Trophoblast cell (in vitro differentiated cells and primary cell): ENCODE measurements around the gene RPL38.

ENCODE experiments used
- DNase-seq, 2 donors: peaks; one replicate each; pipeline ENCODE4 v3.0.0-alpha.2; 2016
- H2AFZ ChIP-seq: 2 replicates; pipeline ENCODE4 v1.6.1; 2013; ENCODE audit warnings: low read length, moderate library complexity, mild to moderate bottlenecking; ENCODE audit not compliant: insufficient read depth, poor library complexity
- H2AK5ac ChIP-seq: 2 replicates; pipeline ENCODE4 v1.6.1; 2013; ENCODE audit warnings: mild to moderate bottlenecking, low read length
- H2BK120ac ChIP-seq: 2 replicates; pipeline ENCODE4 v1.6.1; 2013; ENCODE audit warnings: low read length, mild to moderate bottlenecking, moderate library complexity; ENCODE audit not compliant: insufficient read depth, poor library complexity
- H2BK12ac ChIP-seq: 2 replicates; pipeline ENCODE4 v1.6.1; 2013; ENCODE audit warnings: mild to moderate bottlenecking, low read length, moderate library complexity
- H2BK5ac ChIP-seq: 2 replicates; pipeline ENCODE4 v1.6.1; 2013; ENCODE audit warnings: low read length, low read depth, moderate library complexity, mild to moderate bottlenecking; ENCODE audit not compliant: poor library complexity
- H3K14ac ChIP-seq: 2 replicates; pipeline ENCODE4 v1.6.1; 2013; ENCODE audit warnings: mild to moderate bottlenecking, low read length
- H3K18ac ChIP-seq: 2 replicates; pipeline ENCODE4 v1.6.1; 2013; ENCODE audit warnings: mild to moderate bottlenecking, low read length
- H3K23ac ChIP-seq: 2 replicates; pipeline ENCODE4 v1.6.1; 2013; ENCODE audit warnings: low read length
- H3K27ac ChIP-seq: 2 replicates; pipeline ENCODE4 v1.5.1; 2013; ENCODE audit warnings: low read depth, mild to moderate bottlenecking, inconsistent platforms, low read length, moderate library complexity
- H3K27me3 ChIP-seq: 2 replicates; pipeline ENCODE4 v1.6.1; 2013; ENCODE audit warnings: inconsistent platforms, mild to moderate bottlenecking, low read length, moderate library complexity; ENCODE audit not compliant: insufficient read depth
- H3K36me3 ChIP-seq, 2 experiments: 1 replicate in 1 of 2; 2 replicates in 1 of 2; pipeline ENCODE4 v1.6.1; 2013; ENCODE audit warnings: low read length in 2 of 2, mild to moderate bottlenecking in 2 of 2, moderate library complexity in 1 of 2; ENCODE audit not compliant: insufficient read depth in 2 of 2, control insufficient read depth in 1 of 2
- H3K4ac ChIP-seq: 2 replicates; pipeline ENCODE4 v1.6.1; 2013; ENCODE audit warnings: low read depth, mild to moderate bottlenecking, low read length, moderate library complexity
- H3K4me1 ChIP-seq, 2 experiments: 1 replicate in 1 of 2; 2 replicates in 1 of 2; pipeline ENCODE4 v1.6.1; 2013; ENCODE audit warnings: low read length in 2 of 2, mild to moderate bottlenecking in 2 of 2, moderate library complexity in 1 of 2; ENCODE audit not compliant: insufficient read depth in 2 of 2, control insufficient read depth in 1 of 2
- H3K4me2 ChIP-seq: 2 replicates; pipeline ENCODE4 v1.6.1; 2013; ENCODE audit warnings: inconsistent platforms, mild to moderate bottlenecking, low read length, moderate library complexity
- H3K4me3 ChIP-seq: 2 replicates; pipeline ENCODE4 v1.5.1; 2013; ENCODE audit warnings: mild to moderate bottlenecking, low read depth, low read length, inconsistent platforms
- H3K79me1 ChIP-seq: one replicate; pipeline ENCODE4 v1.6.1; 2013; ENCODE audit warnings: low read length
- H3K79me2 ChIP-seq: 2 replicates; pipeline ENCODE4 v1.6.1; 2013; ENCODE audit warnings: low read length, mild to moderate bottlenecking; ENCODE audit not compliant: control insufficient read depth, insufficient read depth, poor library complexity
- H3K9ac ChIP-seq: 2 replicates; pipeline ENCODE4 v1.6.1; 2013; ENCODE audit warnings: mild to moderate bottlenecking, low read length
- H3K9me3 ChIP-seq: 2 replicates; pipeline ENCODE4 v1.6.1; 2013; ENCODE audit warnings: low read depth, mild to moderate bottlenecking, control low read depth, inconsistent platforms, low read length; ENCODE audit not compliant: insufficient read depth
- H4K12ac ChIP-seq: 2 replicates; pipeline ENCODE4 v1.6.1; 2013; ENCODE audit warnings: low read depth, mild to moderate bottlenecking, low read length, moderate library complexity
- H4K8ac ChIP-seq: 2 replicates; pipeline ENCODE4 v1.6.1; 2013; ENCODE audit warnings: low read depth, mild to moderate bottlenecking, low read length, moderate library complexity
- H4K91ac ChIP-seq: one replicate; pipeline ENCODE4 v1.6.1; 2013; ENCODE audit warnings: low read depth, mild to moderate bottlenecking, low read length, moderate library complexity
- WGBS: extraction: QIAGEN DNeasy Blood & Tissue Kit; methylation state at CpG from one replicate; pipeline ENCODE4 v1.1.7; 2013; ENCODE audit warnings: missing lambda C conversion rate; ENCODE audit not compliant: insufficient read length, insufficient coverage; ENCODE audit errors: extremely low coverage; 5-methylcytosine and 5-hydroxymethylcytosine counted together

The RPL38 gene

GRCh38 chr17:74158761-74159160 is 44.7 kb upstream of the RPL38 start:
- no peak overlapping the region for H3K18ac ChIP-seq
- no peak overlapping the region for H3K27ac ChIP-seq
- no peaks in the 10 kb centered on the region for H3K79me1 ChIP-seq
- H3K4ac ChIP-seq, result no peak overlapping the region
- no peak overlapping the region for H2BK120ac ChIP-seq
- H3K23ac ChIP-seq, result no peak overlapping the region
- H3K4me3 ChIP-seq, result no peak overlapping the region
- no peaks in the 10 kb centered on the region for H3K27me3 ChIP-seq
- H3K9me3 ChIP-seq, result peaks cover 4% of the 10 kb centered on the region
- H2AFZ ChIP-seq, result no peak overlapping the region
- H2BK12ac ChIP-seq, result no peak overlapping the region
- no peak for DNase-seq
- no peak overlapping the region for H4K8ac ChIP-seq
- H3K4me1 ChIP-seq, result no peaks in the 10 kb centered on the region
- H3K4me2 ChIP-seq, result no peak overlapping the region
- H4K91ac ChIP-seq, result no peak overlapping the region
- no peaks in the 10 kb centered on the region for H3K79me2 ChIP-seq
- H2BK5ac ChIP-seq, result no peak overlapping the region
- H3K9ac ChIP-seq, result no peak overlapping the region
- H2AK5ac ChIP-seq, result no peak overlapping the region
- no peak overlapping the region for H3K14ac ChIP-seq
- no peak overlapping the region for H4K12ac ChIP-seq
- no peaks in the 10 kb centered on the region for H3K36me3 ChIP-seq

- Histone ChIP-seq H3K36me3 (no peaks in the 10 kb centered on the region), H4K12ac (no peak overlapping the region), H3K4me2 (no peak overlapping the region), H3K4ac (no peak overlapping the region), H2AFZ (no peak overlapping the region), H2BK12ac (no peak overlapping the region), H3K18ac (no peak overlapping the region), H3K4me3 (no peak overlapping the region), H2BK5ac (no peak overlapping the region), H3K4me1 (no peaks in the 10 kb centered on the region), H2BK120ac (no peak overlapping the region), H4K91ac (no peak overlapping the region), H3K9ac (no peak overlapping the region), H3K14ac (no peak overlapping the region), H2AK5ac (no peak overlapping the region), H3K79me1 (no peaks in the 10 kb centered on the region), H3K79me2 (no peaks in the 10 kb centered on the region), H3K9me3 (peaks cover 4% of the 10 kb centered on the region), H3K27me3 (no peaks in the 10 kb centered on the region), H3K27ac (no peak overlapping the region), H4K8ac (no peak overlapping the region), H3K23ac (no peak overlapping the region)
- no CpG with 5 or more reads among the region's 5 CpGs for WGBS
- no peak for DNase-seq
These were observed 44.1 kb upstream of the RPL38 start for GRCh38 chr17:74159226-74159840.

GRCh38 chr17:74160656-74161502 is 42.6 kb upstream of the RPL38 start:
- no peak overlapping the region for H4K12ac ChIP-seq
- no peak overlapping the region for H2BK120ac ChIP-seq
- no peak overlapping the region for H4K91ac ChIP-seq
- no peak for DNase-seq
- WGBS, result no CpG with 5 or more reads among the region's 23 CpGs
- H3K4me2 ChIP-seq, result no peak overlapping the region
- H3K4ac ChIP-seq, result no peak overlapping the region
- no peak overlapping the region for H2BK5ac ChIP-seq
- H3K23ac ChIP-seq, result no peak overlapping the region
- H3K4me3 ChIP-seq, result no peak overlapping the region
- H3K4me1 ChIP-seq, result no peaks in the 10 kb centered on the region
- H3K27me3 ChIP-seq, result no peaks in the 10 kb centered on the region
- peaks cover 2% of the 10 kb centered on the region for H3K9me3 ChIP-seq
- H3K18ac ChIP-seq, result no peak overlapping the region
- no peaks in the 10 kb centered on the region for H3K36me3 ChIP-seq
- H3K9ac ChIP-seq, result no peak overlapping the region
- no peaks in the 10 kb centered on the region for H3K79me2 ChIP-seq
- H3K14ac ChIP-seq, result no peak overlapping the region
- H4K8ac ChIP-seq, result no peak overlapping the region
- H2BK12ac ChIP-seq, result no peak overlapping the region
- no peak overlapping the region for H2AFZ ChIP-seq
- H3K27ac ChIP-seq, result no peak overlapping the region
- H2AK5ac ChIP-seq, result no peak overlapping the region
- H3K79me1 ChIP-seq, result no peaks in the 10 kb centered on the region

- no peak for DNase-seq
- H2AK5ac ChIP-seq, result no peak overlapping the region
- no peak overlapping the region for H3K4me2 ChIP-seq
- H3K4ac ChIP-seq, result no peak overlapping the region
- H2BK5ac ChIP-seq, result no peak overlapping the region
- no peak overlapping the region for H4K8ac ChIP-seq
- no peak overlapping the region for H4K12ac ChIP-seq
- no peaks in the 10 kb centered on the region for H3K4me1 ChIP-seq
- no peak overlapping the region for H4K91ac ChIP-seq
- no peaks in the 10 kb centered on the region for H3K27me3 ChIP-seq
- H3K23ac ChIP-seq, result no peak overlapping the region
- H3K36me3 ChIP-seq, result no peaks in the 10 kb centered on the region
- no peak overlapping the region for H2AFZ ChIP-seq
- H3K14ac ChIP-seq, result no peak overlapping the region
- H2BK120ac ChIP-seq, result no peak overlapping the region
- H3K18ac ChIP-seq, result no peak overlapping the region
- H3K4me3 ChIP-seq, result no peak overlapping the region
- H3K27ac ChIP-seq, result no peak overlapping the region
- no peaks in the 10 kb centered on the region for H3K79me1 ChIP-seq
- no peaks in the 10 kb centered on the region for H3K79me2 ChIP-seq
- no peak overlapping the region for H2BK12ac ChIP-seq
- no CpG with 5 or more reads among the region's 11 CpGs for WGBS
- H3K9me3 ChIP-seq, result peaks cover 2% of the 10 kb centered on the region
- H3K9ac ChIP-seq, result no peak overlapping the region
These were observed 42.0 kb upstream of the RPL38 start for GRCh38 chr17:74161503-74161875.
